DMS 273 treated with DMSO at 0.1 percent for 48 hours (cell line): Measurements from ENCODE around the gene SMARCD3.

Experiments
- DNase-seq: peaks from one replicate; lab custom pipeline; 2025; lab: John Stamatoyannopoulos, UW

SMARCD3 gene

GRCh38 chr7:151247611-151248345 is 716 bp downstream of the SMARCD3 start:
- no peak for DNase-seq

GRCh38 chr7:151246851-151247580 is 1.5 kb downstream of the SMARCD3 start:
- no peak for DNase-seq

DNA sequence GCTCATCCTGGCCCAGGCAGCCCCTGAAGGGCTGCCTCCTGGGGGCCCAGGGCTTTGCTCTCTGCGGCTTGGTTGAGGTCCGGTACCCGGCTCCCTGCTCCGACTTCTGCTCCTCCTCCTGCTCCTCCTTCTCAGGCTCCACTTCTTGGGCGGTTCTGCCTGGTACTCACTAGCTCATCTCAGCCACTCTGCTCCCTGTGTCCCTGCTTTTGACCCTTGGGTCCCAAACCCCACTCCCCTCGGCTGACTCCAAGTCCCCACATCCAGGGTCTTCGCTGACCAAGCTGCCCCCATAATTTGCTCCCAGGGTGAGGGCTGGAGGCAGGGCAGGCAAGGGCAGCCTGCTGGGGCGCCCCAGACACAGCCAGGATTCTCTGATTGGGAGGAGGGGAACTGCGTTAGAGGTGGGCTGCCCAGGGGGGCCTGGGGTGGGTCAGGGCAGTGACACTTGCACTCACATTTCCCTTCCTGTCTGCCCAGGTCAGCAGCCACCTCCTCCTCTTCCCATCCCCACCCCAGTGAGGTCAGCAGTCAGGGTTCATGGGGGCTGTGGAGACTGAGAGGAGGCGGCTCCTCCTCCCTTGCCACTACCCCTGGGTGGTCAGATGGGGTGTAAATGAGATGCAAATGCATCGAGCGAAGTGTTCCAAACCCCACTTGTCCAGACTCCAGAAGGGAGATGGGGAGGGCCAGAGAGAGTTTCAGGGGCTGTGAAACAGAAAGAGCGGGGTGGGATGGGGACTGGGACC is 2.2 kb downstream of the SMARCD3 start:
- no peak for DNase-seq

DNA sequence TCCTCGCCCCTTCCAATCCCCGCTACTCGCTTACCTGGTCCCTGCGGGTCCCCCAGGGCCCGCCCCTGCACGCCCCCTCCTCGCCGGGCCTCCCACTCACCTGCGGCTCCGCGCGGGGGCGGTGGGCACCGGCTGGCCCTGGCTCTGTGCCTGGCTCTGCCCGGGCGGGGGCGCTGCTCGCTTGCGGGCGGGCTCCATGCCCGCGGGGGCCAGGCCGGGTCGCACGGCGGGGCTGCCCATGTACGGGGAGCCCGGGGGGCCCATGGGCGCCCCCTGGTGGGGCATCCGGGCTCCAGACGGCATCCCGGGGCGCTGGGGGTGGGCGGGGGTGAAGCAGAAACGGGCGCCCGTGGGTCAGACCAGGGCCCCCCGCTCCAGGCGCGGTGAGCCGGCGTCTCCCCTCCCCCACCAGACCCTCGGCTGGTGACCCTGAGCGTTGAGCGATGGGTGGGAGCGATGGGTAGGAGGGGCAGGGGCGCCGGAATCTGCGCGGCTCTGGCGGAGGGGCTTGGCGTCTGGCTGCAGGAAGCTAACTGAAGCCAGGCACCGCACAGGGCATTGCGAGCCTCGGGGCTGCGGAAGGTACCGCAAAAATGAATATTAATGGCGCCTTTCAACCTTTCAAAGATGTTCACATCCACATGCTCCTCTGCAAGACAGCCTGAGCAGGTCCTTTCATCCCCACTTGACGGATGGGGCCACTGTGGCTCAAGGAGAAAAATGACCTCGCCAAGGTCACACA is 3.0 kb downstream of the SMARCD3 start:
- no peak for DNase-seq

- no peak for DNase-seq
Measured at GRCh38 chr7:151244841-151245346, 3.6 kb downstream of the SMARCD3 start.

GRCh38 chr7:151244196-151244840 is 4.2 kb downstream of the SMARCD3 start:
- DNase-seq = peak; percentile 20

GRCh38 chr7:151243408-151244195 is 4.9 kb downstream of the SMARCD3 start:
- no peak for DNase-seq

- no peak for DNase-seq
Measured at GRCh38 chr7:151243045-151243349, 5.5 kb downstream of the SMARCD3 start.

GRCh38 chr7:151242159-151243044 is 6.1 kb downstream of the SMARCD3 start:
- no peak for DNase-seq

GRCh38 chr7:151241755-151242096 is 6.8 kb downstream of the SMARCD3 start:
- DNase-seq = no peak

DNA sequence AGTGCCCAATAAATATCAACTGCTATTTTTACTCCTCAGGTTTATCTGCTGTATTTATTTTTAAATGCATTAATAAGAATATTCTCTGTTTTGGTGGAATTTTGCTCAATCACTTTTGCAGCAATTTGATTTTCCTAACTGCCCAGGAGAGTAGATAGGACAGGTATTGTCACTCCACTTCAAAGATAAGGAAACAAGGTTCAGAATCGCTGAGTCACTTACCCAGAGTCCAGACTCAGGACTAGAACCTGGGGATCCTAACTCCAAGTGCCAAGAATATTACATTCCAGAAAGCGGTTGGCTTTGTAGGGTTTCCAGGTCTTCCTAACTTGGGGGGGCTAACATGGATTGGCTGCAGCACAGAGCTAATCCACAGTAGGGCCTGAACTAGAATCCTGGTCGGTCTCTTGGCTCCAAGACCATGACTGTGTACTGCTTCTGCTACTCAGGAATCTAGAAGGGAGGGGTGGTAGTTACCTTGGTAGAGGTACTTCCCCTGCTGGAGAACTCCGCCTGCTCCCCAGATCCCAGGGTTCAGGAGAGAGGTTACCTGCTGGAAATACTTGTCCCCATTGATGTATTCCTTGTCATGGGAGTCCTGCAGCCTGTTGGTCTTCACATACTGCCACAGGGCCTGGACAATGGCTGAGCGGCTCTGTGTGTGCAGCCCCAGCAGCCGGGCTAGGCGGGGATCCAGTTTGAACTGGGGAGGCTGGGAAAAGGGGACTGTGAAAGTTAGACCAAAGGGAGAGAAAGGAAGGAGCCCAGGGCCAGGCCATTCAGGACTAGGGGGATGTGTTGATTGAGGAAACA is 7.3 kb downstream of the SMARCD3 start:
- no peak for DNase-seq

DNA sequence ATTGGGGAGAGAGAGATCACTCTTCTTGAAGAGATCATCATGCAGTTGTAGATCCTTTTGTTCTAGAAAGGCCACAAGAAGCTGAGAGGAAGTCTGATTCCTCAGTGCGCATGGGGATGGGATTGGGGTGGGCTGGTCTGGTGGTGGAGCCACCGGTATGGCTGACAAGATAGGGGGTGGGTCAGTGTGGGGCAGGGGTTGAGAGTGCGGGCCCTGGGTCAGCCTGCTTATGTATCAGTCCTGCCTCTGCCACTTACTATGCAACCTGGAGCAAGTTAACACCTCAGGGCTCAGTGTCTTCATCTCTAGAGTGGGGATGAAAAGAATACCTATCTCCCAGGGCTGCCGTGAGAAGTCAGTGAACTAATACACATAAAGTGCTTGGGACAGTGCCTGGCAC is 8.0 kb downstream of the SMARCD3 start:
- DNase-seq = no peak

DNA sequence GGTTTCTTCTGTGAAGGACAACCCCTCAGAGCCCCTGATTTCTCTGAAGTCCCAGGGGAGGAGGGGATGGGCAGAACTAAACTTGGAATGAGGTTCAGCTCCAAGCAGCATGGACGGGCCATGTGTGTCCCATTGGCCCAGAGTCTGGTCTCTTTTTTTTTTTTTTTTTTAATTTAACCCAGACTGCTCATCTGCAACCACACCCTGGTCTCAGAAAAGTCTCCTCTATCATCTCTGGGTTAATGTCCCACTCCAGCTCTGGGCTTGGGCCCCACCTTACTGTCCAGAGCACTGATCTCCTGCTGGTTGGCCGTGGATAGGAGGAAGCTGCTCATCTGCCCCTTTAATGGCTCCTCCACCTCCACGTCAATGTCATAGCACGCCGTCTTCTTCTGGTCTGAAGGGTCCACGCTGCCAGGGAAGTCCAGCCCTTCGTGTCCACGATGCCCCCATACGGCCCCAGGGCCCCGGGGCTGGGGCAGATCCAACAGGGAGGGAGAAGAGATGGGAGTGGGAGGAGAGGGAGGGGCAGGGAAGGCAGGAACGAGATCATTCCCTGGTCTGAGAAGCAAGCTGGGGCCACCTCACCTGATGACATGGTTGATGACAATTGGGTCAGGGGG is 8.5 kb downstream of the SMARCD3 start:
- no peak for DNase-seq

GRCh38 chr7:151238924-151239836 is 9.3 kb downstream of the SMARCD3 start:
- no peak for DNase-seq

- no peak for DNase-seq
Measured at GRCh38 chr7:151238190-151238810, 10.2 kb downstream of the SMARCD3 start.

DNA sequence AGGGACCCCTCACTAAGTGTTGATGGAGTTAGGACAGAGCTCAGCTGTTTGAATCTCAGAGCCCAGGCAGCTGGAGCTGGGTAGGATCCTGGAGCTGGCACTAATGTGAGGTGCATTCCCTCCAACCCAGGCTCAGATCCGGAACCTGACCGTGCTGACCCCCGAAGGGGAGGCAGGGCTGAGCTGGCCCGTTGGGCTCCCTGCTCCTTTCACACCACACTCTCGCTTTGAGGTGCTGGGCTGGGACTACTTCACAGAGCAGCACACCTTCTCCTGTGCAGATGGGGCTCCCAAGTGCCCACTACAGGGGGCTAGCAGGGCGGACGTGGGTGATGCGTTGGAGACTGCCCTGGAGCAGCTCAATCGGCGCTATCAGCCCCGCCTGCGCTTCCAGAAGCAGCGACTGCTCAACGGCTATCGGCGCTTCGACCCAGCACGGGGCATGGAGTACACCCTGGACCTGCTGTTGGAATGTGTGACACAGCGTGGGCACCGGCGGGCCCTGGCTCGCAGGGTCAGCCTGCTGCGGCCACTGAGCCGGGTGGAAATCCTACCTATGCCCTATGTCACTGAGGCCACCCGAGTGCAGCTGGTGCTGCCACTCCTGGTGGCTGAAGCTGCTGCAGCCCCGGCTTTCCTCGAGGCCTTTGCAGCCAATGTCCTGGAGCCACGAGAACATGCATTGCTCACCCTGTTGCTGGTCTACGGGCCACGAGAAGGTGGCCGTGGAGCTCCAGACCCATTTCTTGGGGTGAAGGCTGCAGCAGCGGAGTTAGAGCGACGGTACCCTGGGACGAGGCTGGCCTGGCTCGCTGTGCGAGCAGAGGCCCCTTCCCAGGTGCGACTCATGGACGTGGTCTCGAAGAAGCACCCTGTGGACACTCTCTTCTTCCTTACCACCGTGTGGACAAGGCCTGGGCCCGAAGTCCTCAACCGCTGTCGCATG is 11.0 kb downstream of the SMARCD3 start:
- DNase-seq = no peak
